Left ventricle myocardium inferior (tissue), 1 donor: ENCODE measurements around the gene RTF2. TPM values are rescaled to one million over a fixed set of nuclear protein-coding genes. Genes with fewer than 3 reads are reported as not detected.

Experiments
- DNase-seq: peaks from one replicate; pipeline ENCODE4 v3.0.0-alpha.2; 2020
- H3K27ac ChIP-seq: fragments of 200-600 bp; replicated peaks from 2 replicates; pipeline ENCODE4 v1.8.0; 2021
- H3K27me3 ChIP-seq: fragments of 200-600 bp; 2 replicates; pipeline ENCODE4 v1.8.0; 2021; ENCODE audit warnings: low read depth
- H3K36me3 ChIP-seq: fragments of 200-600 bp; 2 replicates; pipeline ENCODE4 v1.8.0; 2021
- H3K4me1 ChIP-seq: fragments of 200-600 bp; 2 replicates; pipeline ENCODE4 v1.8.0; 2021
- H3K4me3 ChIP-seq: fragments of 200-600 bp; 2 replicates; pipeline ENCODE4 v1.8.0; 2021; ENCODE audit warnings: mild to moderate bottlenecking, moderate library complexity
- H3K9me3 ChIP-seq: fragments of 200-600 bp; replicated peaks from 2 replicates; pipeline ENCODE4 v1.8.0; 2021
- intact Hi-C: fragments of 100-400 bp; cut with micrococcal nuclease; formaldehyde crosslinking; loops from one replicate; pipeline ENCODE4 v1.11.0; 2022
- total RNA-seq: library from RNA; stranded (reverse); fragmentation: NEBNext Ultra II Directional; extraction: Animal tissue kit (Norgen Biotek cat#: 25700); gene quantifications from one replicate; pipeline ENCODE4 v1.2.1, GENCODE V29; 2021
- TF ChIP-seq, protein P1 (sequence below): fragments of 200-600 bp; IDR thresholded peaks from 2 replicates; pipeline ENCODE4 v1.8.0; 2021; ENCODE audit warnings: antibody characterized with exemption, mild to moderate bottlenecking, borderline replicate concordance
- donor health status: DM: no; HTN: yes; CAD: no; lungs with severe emphysema.

Gene RTF2
- total RNA-seq, 1 donor from 2014 or later = 88.7 TPM

DNA sequence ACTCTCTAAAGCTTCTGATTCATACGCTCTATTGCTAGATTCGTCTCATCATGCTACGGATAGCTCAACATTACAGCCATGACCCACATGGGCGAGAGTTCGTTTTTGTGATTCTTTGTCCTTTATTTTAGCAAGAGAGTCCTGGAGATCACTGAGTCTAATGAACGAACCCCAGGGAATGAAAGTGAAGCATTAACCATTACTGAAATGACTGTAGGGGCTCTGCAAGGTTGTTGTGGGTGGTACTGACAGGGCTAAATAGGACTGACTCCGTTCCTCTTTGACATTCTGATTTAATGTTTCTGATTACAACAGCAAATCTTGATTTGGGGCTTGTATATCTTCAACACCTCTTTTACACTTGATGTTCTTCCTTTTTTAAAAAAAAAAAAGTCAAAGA lies 13.7 kb upstream of the RTF2 start:
- H3K4me3 ChIP-seq = no peak overlapping the region
- no peaks in the 10 kb centered on the region for H3K27me3 ChIP-seq
- intact Hi-C loops = no loop called here
- no peaks in the 10 kb centered on the region for H3K4me1 ChIP-seq
- no peaks in the 10 kb centered on the region for H3K36me3 ChIP-seq
- H3K27ac ChIP-seq = no peak overlapping the region
- no peak for DNase-seq
- TF ChIP-seq, protein P1, sequence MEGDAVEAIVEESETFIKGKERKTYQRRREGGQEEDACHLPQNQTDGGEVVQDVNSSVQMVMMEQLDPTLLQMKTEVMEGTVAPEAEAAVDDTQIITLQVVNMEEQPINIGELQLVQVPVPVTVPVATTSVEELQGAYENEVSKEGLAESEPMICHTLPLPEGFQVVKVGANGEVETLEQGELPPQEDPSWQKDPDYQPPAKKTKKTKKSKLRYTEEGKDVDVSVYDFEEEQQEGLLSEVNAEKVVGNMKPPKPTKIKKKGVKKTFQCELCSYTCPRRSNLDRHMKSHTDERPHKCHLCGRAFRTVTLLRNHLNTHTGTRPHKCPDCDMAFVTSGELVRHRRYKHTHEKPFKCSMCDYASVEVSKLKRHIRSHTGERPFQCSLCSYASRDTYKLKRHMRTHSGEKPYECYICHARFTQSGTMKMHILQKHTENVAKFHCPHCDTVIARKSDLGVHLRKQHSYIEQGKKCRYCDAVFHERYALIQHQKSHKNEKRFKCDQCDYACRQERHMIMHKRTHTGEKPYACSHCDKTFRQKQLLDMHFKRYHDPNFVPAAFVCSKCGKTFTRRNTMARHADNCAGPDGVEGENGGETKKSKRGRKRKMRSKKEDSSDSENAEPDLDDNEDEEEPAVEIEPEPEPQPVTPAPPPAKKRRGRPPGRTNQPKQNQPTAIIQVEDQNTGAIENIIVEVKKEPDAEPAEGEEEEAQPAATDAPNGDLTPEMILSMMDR = no peak
- H3K9me3 ChIP-seq = no peaks in the 10 kb centered on the region

DNA sequence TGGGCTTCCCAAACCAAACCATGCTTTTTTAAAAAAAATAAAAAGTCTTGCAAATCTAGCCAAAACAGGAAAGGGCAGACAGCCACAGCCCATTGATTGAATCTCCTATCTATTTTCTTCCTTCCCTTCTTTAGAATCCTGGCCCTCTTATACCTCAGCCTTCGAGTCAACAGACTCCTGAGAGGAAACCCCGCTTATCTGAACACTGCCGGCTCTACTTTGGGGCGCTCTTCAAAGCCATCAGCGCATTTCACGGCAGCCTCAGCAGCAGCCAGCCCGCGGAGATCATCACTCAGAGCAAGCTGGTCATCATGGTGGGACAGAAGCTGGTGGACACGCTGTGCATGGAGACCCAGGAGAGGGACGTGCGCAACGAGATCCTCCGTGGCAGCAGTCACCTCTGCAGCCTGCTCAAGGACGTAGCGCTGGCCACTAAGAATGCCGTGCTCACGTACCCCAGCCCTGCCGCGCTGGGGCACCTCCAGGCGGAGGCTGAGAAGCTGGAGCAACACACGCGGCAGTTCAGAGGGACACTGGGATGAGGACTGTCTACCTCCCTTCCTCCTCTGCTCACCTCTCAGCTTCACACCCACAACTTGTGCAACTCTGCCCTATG lies 10.1 kb upstream of the RTF2 start:
- Histone ChIP-seq H3K27me3 (no peaks in the 10 kb centered on the region), H3K27ac (no peak overlapping the region), H3K36me3 (no peaks in the 10 kb centered on the region), H3K4me3 (no peak overlapping the region), H3K4me1 (no peaks in the 10 kb centered on the region), H3K9me3 (no peaks in the 10 kb centered on the region)
- intact Hi-C loops = no loop called here
- TF ChIP-seq, protein P1 = no peak
- DNase-seq = no peak

- no peak for DNase-seq
- Histone ChIP-seq H3K9me3 (no peaks in the 10 kb centered on the region), H3K36me3 (no peaks in the 10 kb centered on the region), H3K27ac (no peak overlapping the region), H3K4me1 (no peaks in the 10 kb centered on the region), H3K27me3 (no peaks in the 10 kb centered on the region), H3K4me3 (no peak overlapping the region)
- TF ChIP-seq, protein P1 = no peak
- intact Hi-C loops = no loop called here
Measured at GRCh38 chr20:56460459-56460858, 8.0 kb upstream of the RTF2 start.

- no peaks in the 10 kb centered on the region for H3K4me1 ChIP-seq
- H3K27me3 ChIP-seq = no peaks in the 10 kb centered on the region
- TF ChIP-seq, protein P1 = no peak
- no peak overlapping the region for H3K27ac ChIP-seq
- intact Hi-C loops = no loop called here
- H3K4me3 ChIP-seq = no peak overlapping the region
- DNase-seq = no peak
- H3K9me3 ChIP-seq = no peaks in the 10 kb centered on the region
- H3K36me3 ChIP-seq = no peaks in the 10 kb centered on the region
Measured at GRCh38 chr20:56461576-56461975, 6.9 kb upstream of the RTF2 start.

DNA sequence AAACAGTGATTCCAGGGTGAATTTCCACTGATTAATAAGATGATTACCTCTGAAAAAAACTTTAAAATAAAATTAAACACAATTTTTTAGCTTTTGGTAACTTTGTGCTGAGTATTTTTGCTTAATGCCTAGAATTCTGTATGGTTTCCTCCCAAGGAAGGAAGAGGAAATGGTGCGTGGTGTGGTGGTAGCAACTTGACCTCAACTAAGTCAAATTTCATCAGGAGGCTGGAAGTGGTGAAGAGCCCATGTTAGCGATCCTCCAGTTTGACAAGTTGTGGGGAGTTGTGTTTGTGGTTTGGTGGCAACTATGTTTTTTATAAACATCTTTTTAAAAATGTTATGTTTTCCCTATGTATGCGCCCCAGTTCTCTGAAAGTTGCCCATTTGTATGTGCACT lies 5.0 kb upstream of the RTF2 start:
- H3K27ac ChIP-seq = no peak overlapping the region
- no peak for DNase-seq
- peaks cover 7% of the 10 kb centered on the region for H3K4me1 ChIP-seq
- no peaks in the 10 kb centered on the region for H3K36me3 ChIP-seq
- H3K4me3 ChIP-seq = no peak overlapping the region
- H3K27me3 ChIP-seq = no peaks in the 10 kb centered on the region
- intact Hi-C loops = no loop called here
- TF ChIP-seq, protein P1 = no peak
- no peaks in the 10 kb centered on the region for H3K9me3 ChIP-seq
